SKM-1 treated with dmso at 0.1 percent for 144 hours (cell line): ENCODE results near the gene POLR1A.

Experiments
- DNase-seq: peaks from one replicate; lab custom pipeline; 2025; ENCODE audit not compliant: unreplicated experiment; lab: John Stamatoyannopoulos, UW

The POLR1A gene

DNA sequence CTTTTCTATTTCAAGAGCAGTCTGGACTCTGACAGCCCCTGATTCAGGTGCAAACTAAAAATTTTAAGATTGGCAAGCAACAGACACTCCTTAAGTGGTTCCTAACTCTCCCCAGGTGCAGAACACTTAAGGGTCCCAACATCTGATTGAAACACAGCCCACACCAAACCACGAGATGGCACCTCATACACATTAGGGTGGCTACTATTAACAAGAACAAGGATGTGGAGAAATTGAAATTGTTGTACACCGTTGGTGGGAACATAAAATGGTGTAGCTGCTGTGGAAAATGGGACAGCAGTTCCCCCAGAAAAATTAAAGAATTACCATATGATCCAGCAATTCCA is 82.3 kb downstream of the POLR1A start:
- DNase-seq: no peak

DNA sequence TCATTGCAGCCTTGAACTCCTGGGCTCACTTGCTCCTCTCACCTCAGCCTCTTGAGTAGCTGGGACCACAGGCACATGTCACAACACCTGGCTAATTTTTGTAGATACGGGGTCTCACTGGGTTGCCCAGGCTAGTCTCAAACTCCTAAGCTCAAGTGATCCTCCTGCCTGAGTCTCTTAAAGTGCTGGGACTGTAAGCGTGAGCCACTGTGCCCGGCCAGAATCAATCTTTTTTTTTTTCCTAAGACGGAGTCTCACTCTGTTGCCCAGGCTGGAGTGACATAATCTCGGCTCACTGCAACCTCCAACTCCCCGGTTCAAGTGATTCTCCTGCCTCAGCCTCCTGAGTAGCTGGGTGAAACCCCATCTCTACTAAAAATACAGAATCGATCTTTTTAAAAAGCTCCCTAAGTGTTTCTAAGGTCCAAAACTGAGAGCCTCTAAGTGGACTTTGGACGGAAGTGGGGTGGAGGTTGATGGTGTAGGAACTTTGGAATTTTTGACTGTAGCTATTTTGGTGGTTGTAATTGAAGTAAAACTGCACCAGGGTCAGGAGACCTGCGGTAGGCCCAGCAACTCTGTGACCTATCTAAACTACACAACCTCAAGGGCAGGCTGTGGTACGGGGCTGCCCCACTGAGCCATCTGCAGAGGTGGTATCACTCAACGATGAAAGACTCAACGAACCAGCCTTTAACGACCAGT is 82.9 kb downstream of the POLR1A start:
- DNase-seq: no peak

DNA sequence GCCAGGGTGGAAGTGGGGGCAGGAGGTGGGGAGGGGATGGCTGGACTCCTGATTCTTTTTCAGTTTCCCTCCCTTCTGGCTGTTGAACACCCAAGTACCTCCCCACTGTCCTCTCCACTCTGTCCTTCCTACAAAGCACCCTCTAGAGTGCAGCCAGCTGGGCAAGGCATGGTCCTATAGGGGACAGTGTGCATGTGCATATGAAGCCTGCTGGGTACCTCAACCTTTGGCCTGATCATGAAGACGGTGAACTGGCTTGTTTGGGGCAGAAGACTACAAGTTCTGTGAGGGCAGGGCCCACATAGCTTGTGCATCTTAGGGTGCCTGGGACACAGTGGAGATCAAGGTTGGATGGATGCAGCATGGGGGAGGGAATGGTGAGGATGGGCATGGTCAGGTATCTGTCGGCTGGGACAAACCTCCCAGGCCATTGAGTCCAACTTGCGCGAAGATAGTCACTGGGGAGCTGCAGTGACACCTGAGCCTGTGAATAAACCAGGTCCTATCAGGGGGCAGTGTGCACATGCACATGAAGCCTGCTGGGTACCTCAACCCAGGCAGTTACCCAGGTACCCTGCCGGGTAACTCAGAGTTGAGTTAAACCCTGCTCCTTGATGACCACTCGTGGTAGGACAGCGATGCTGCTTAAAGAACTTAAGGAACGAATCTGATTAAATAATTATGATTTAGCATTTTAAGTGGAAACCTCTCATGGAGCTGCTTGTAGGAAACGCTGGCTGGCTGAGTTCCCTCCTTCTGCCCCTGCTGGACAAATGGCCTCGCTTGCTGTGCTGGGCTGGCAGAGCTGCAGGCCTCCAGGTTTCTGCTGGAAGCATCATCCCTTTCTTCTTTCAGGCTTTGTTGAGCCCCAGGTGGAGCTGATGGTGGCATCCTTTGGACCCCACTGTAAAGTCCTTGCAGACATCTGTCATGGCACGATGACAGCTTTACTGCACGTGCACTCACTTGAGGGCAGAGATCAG is 84.0 kb downstream of the POLR1A start:
- no peak for DNase-seq

DNA sequence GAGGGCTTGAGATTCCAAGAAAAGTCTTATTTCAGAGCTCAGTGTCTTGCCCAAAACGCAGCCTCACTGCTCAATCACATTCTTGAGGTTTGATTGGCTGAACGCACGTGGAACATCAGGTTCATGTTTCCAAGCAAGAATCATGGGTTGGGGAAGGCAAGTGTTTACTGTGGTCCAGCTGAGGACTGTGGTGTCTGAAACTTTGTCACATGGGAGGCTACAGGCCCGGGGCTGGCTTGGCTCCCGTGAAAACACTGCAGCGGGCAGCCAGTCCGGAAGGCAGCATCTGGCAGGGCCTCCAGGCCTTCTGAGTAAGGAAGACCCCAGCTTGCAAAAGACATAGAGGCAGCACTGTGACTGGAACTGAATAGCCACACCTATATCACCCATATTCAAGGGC is 84.7 kb downstream of the POLR1A start:
- DNase-seq: no peak

DNA sequence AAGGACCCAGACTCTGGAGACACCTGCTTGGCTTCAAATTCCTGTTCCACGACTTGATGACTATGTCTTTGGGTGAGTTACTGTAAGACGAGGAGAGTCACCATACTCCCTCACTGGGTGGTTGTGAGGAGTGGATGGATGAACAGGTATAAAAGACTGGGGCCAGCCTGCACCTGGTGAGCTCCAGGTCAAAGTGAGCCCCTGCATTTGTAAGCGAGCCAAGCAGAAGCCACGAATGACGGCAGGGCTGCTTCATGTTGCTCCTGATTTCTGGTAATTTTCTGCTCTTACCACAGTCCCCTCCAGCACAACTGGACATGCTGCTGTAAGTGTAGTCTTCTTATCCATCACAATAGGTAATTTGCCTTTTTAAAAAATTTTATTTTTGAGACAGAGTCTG is 86.6 kb downstream of the POLR1A start:
- no peak for DNase-seq

DNA sequence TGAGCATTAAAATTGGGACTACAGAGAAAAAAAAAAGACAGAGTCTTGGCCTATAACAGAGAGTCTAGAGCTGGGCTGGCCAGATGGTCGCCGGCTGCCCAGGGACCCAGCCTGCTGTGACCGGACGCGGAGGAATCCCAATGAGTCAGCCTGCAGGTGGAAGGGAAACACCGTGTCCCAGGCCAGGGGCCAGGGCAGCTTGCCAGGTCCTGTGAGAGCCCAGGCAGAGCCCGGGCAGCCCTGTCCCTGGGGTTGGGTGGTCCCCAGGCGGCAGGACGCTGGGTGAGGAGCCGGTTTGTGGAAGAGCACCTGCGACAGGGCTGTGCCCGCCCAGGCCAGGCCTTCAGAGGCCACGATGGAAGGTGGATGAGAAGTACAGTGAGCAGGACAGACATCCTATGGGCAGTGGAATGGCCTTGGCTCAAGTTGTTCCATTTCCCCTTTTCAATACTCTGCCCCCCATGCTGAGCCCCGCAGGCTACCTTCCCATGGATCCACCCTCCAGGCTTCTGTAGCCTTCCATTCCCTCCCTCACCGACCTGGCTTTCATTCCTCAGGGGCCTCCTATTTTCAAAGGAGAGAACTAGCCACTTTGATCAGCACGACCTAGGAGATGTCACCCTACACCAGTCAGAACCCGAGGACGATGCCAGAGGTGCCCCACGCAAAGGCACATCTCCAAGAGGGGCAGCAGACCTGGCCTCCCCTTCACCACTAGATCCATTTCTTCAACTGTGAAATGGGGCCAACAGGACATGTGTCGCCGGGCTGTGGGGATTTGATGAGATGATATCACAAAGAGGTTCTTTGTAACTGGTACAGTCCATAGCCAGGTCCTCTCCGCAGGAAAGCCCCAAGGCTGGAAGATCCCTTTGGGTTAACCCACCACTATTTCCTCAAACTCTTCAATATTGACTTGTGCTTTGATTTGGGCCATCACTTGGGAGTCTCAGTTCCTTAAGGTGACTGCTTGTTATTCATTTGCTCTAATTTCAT is 87.5 kb downstream of the POLR1A start:
- DNase-seq: no peak

DNA sequence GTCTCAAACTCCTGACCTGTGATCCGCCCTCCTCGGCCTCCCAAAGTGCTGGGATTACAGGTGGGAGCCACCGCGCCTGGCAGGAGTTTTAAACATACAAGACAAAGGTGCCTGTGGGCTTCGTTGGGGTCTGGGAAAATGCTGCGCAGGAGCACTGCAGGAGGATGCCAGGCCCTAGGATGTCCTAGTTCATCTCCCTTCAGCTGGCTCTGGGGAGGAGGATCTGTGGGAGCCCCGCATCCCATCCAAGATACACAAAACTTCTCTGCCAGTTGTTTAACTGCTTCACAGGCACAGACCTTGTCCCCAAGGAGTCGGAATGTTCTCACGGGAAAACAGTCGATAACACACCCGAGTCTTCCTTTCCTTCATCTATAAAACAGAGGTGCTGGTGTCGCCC is 89.1 kb downstream of the POLR1A start:
- no peak for DNase-seq

DNA sequence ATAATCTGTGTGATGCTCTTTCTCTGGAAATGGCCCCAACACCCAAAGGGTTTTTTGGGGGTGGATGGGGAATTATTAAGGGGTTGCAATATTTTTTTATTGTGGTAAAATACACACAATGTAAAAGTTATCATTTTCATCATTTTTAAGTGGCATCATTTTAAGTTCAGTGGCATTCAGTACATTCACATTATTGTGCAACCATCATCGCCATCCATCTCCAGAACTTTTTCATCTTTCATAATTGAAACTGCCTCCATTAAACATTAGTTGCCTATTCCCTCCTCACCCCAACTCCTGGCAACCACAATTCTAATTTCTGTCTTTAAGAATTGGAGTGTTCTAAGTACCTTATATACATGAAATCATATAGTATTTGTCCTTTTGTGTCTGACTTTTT is 90.0 kb downstream of the POLR1A start:
- no peak for DNase-seq

DNA sequence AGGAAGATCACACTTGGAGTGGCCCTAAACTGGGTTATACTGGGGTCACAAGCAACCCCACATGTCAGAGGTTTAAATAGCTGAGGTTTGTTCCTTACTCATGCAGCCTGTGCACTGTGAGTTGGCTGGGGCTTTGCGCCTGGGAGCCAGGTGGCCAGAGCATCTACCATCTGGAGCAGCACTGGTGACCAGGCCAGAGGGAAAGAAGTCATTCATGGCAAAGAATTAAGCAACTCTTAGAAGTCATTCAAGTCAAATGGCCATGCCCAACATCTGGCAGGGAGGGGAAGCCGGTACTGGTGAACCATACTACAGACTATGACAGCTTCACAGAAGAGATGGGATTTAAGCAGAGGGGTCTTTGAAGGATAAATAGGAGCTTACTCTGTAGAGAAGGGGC is 90.7 kb downstream of the POLR1A start:
- no peak for DNase-seq

DNA sequence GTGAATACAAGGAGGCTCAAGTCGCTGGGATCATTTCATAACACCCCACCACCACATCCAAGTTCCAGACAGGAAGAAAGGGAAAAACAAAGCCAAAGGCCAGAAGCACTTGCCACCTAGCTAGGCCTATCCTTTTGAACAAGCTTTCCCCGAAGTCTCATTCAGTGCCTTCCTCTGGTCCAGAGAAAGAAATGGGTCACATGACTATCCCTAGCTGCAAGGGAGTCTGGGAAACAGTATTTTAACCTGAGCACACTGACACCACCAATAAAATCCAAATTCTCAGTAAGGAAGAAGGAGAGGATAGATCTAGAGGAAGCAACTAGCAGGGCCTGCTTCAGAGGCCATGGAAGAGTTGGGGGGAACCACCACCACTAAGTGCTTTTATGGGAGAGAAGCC is 91.2 kb downstream of the POLR1A start:
- no peak for DNase-seq

DNA sequence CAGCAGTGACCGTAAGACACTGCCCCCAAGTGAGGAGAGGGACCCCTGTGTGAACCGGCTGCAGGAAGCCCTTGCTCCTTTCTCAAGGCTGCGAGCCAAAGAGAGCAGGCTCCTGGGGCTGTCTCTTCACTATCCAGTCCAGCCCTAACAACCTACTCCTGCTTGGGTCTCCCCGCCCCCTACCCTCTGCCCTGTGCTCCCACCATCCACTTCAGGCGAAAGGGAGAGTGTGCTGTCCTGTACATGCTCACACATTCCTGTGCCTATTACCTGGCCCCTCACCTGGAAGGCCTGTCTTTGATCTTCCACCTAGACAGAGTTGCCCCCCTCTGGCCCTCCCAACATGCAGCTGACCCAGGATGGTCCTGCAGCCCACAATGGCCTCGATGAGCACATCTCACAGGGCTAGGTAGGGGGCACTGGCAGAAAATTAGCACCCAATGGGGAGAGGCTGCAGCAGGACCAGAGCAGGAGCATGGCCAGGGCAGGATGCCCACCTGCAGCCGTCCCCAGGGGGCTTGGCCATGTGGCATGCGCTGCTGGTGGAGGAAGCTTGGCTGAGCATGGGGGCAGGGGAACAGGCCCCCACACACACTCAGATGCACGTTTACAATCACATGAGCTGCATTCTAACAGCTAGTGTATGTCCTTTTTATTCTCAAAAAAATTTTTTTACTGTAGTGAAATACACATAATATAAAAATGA is 93.5 kb downstream of the POLR1A start:
- DNase-seq: no peak

DNA sequence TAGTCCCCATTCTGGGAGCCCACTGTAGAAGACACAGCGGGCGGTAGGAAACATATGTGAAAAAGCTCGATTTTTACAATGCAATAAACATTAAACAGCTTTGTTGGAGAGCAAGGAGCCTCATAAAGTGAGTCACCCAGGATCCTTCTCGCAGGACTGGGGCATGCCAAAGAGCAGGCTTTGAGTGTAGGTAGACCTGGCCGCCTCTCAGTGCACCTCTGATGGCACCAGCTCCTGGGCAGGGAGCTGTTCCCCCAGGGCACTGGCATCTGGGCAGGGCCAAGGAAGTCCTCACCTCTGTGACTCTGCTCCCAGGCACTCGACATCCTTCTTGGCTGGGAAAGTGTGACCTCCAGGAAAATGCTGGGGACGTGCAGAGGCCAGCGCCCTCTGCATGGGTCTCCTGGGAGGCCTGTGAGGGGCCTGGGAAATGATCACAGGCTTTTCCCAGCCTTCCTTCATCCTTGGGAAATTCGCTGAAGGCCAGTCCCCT is 94.2 kb downstream of the POLR1A start:
- DNase-seq: no peak

DNA sequence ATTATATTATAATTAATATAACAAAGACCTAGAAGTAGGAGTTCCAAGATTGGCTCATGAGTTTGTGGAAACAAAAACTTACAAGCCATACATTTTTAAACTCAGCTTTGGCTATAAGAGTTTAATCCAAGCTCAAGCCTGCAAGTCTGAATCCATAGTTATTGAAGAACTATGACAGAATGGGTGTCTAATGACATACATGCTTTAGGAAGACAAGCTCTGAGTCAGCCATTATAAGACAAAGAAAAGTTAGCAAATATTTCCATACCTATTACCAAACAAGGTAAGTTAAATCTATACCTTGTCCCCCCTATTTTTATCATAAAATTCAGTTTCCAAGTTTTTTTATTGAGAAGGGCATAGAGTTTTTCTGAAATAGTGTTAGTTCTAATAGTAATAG is 95.6 kb downstream of the POLR1A start:
- DNase-seq: no peak

DNA sequence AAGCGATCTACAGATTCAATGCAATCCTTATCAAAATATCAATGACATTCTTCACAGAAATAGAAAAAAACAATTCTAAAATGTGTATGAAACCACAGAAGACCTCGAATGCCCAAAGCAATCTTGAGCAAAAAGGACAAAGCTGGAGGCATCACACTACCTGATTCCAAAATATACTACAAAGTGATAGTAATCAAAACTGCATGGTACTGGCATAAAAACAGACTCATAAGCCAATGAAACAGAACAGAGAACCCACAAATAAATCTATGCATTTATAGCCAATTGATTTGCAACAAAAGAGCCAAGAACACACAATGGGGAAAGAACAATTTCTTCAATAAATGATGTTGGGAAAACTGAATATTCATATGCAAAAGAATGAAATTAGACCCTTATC is 99.2 kb downstream of the POLR1A start:
- no peak for DNase-seq

DNA sequence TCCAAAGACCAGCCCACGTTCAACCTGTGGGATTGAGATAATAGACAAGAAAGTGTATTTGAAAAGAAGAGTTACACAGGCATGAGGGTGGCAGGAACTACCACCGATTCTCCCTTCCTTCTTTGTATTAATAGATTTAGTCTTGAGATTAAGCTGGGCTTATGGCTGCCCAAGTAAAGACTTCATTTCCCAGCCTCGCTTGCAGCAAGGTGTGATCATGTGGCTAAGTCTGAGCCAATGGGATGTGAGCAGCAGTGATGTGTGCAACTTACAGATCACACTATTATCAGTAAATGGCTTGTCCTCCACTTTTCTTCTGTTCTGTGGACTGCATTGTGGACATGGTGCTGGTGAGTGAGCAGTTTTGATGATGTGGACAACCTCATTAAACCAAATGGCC is 101.7 kb downstream of the POLR1A start:
- no peak for DNase-seq

DNA sequence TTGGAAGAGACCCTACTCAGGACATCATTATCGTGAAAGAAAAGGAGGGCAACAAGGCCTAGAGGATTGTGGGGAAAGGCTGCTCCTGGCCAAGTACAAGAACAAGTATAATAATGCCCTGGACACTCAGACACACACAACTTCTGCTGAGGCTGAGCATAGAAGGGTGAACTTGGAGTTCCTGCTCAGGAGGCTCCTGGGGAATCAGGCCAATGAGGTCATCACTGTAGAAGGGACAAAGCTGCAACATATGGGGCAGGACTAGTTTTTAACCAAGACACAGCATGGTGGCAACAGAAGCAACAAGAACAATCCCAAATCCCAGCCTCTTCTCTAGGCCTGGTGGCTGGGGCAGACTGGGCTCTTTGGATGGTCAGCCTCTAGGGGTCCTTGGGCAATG is 102.6 kb downstream of the POLR1A start:
- DNase-seq: no peak

DNA sequence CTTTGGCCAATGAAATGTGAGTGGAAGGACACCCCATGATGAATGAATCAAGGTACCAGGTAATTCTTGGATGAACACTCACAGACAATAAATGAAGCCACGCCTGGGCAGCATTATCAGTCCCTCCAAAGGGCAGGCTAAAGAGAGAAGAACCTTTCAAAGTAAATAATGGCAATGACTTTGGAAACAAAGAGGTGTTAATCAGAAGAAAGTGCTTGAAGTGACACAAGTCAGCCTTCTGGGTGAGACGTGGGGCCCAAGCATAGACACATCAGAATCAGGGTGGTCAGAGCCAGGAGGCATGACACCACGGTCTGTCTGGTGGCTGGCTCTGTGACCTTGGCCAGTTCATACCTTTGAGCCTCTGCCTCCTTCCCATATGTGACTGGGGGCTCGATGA is 103.3 kb downstream of the POLR1A start:
- DNase-seq: no peak

DNA sequence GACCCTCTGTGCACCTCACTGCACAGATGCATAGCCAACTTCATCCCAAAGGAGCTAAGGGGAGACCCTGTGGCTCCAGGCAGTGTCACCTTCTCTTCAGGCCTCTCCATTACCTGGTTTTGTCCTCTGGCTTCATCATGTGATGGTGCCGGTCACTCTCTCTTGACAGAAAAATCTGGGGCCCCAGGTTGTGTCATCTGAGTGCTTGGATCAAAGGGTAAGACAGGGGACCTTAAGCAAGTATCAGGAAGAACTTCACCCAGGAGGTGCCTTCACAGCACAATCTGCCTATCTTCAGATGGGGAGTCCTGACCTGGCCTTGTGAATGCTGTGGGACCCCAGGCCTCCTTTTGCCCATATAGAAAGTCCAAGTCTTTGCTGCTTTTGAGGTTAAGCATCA is 104.4 kb downstream of the POLR1A start:
- DNase-seq: no peak

DNA sequence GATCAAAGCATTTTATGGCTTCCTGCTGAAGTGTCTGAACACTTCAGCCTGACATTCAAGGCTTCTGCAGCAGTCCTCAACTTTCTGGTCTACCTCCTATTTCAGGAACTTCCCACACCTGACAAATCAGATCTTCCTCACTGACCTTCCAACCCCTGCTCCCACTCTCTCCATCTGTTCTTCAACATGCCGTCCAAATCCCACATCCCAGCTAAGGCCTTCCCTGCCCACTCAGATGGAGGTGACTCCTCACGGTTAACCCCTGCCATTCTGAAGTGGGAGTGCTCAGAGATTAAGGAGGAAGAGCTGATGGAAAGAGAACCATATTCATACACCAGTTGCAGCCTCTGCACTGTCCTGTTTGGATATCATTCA is 104.8 kb downstream of the POLR1A start:
- no peak for DNase-seq

DNA sequence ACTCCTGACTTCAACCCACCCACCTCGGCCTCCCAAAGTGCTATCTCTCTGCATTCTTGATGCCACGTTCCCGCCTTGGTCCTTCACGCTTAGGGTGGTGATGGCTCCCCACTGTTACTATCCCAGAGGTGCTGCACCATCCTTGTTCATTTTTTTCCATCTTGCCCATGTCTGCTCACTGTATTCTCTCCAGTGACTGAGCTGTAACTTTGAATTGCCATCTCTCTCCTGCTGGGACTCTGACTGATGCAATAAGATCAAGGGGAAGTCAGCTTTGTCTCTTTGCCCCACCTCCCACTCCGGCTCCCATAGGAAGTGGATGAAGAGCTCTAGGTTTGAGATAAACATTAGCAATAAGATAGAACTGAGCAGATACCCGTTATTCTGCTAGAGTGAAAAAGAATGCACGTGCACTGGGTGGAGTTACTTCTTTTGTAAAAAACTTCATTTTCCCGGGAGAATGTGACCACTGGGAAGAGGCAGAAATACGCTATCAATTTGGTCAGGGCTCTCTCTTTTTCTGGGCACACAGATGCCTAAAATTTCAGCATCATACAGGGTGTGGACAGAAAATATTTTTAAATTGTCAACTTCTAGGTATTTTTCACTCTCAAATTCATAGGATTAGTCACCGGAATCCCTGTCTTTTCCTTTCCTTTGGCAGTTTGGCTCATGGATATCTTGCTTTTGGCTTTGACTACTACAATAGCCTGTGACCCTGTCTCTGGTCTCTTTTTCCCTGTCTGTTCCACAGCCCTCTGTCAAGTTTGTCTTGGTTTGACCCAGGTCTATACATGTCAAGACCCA is 105.4 kb downstream of the POLR1A start:
- DNase-seq: peak; percentile 52
